ENCODE measurements around the gene GDF15. TPM values are rescaled to one million over a fixed set of nuclear protein-coding genes. Genes with fewer than 3 reads are reported as not detected.

GDF15 gene, protein sequence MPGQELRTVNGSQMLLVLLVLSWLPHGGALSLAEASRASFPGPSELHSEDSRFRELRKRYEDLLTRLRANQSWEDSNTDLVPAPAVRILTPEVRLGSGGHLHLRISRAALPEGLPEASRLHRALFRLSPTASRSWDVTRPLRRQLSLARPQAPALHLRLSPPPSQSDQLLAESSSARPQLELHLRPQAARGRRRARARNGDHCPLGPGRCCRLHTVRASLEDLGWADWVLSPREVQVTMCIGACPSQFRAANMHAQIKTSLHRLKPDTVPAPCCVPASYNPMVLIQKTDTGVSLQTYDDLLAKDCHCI
- total RNA-seq (2012; rRNA removed), result 11.1 and 73.8 TPM in 2 replicates

- H3K27me3 ChIP-seq (ENCODE audit: control insufficient read depth, insufficient read depth, low read length), result no peaks in the 10 kb centered on the region
- H3K9me3 ChIP-seq (replicated peaks; ENCODE audit: low read length), result no peaks in the 10 kb centered on the region
- peaks cover 22% of the 10 kb centered on the region for H3K4me1 ChIP-seq (ENCODE audit: control insufficient read depth, insufficient read depth, low read length)
- H3K4me2 ChIP-seq (ENCODE audit: low read length), result peak within 1 kb of the TSS; percentile 85
- H3K9ac ChIP-seq (ENCODE audit: low read depth, low read length), result peak within 1 kb of the TSS; percentile 77
- peak within 1 kb of the TSS; percentile 79 for H3K4me3 ChIP-seq (ENCODE audit: low read length)
- H3K36me3 ChIP-seq (ENCODE audit: insufficient read depth, low read length), result peaks cover 16% of the 10 kb centered on the region
Observed at GRCh38 chr19:18385675-18386542, at the start of gene GDF15. GDF15 (plus strand) TSS chr19:18386158; CDS start chr19:18386190, 32 bp downstream.

GRCh38 chr19:18338541-18338940, 47.4 kb upstream of the GDF15 start:
- H3K27me3 ChIP-seq (ENCODE audit: control insufficient read depth, insufficient read depth, low read length), result peaks cover 9% of the 10 kb centered on the region
- H3K4me3 ChIP-seq (ENCODE audit: low read length), result no peak overlapping the region
- no peaks in the 10 kb centered on the region for H3K9me3 ChIP-seq (replicated peaks; ENCODE audit: low read length)
- H3K36me3 ChIP-seq (ENCODE audit: insufficient read depth, low read length), result no peaks in the 10 kb centered on the region
- peaks cover 16% of the 10 kb centered on the region for H3K4me1 ChIP-seq (ENCODE audit: control insufficient read depth, insufficient read depth, low read length)
- no peak overlapping the region for H3K4me2 ChIP-seq (ENCODE audit: low read length)
- no peak overlapping the region for H3K9ac ChIP-seq (ENCODE audit: low read depth, low read length)

GRCh38 chr19:18339723-18340122, 46.2 kb upstream of the GDF15 start:
- Histone ChIP-seq H3K36me3 (ENCODE audit: insufficient read depth, low read length) (no peaks in the 10 kb centered on the region), H3K9me3 (replicated peaks; ENCODE audit: low read length) (no peaks in the 10 kb centered on the region), H3K4me1 (ENCODE audit: control insufficient read depth, insufficient read depth, low read length) (peaks cover 16% of the 10 kb centered on the region), H3K4me3 (ENCODE audit: low read length) (no peak overlapping the region), H3K4me2 (ENCODE audit: low read length) (peak overlapping the region; percentile 90), H3K27me3 (ENCODE audit: control insufficient read depth, insufficient read depth, low read length) (peaks cover 9% of the 10 kb centered on the region), H3K9ac (ENCODE audit: low read depth, low read length) (no peak overlapping the region)

GRCh38 chr19:18340190-18340989, 45.6 kb upstream of the GDF15 start, which contains the start of gene PGPEP1:
PGPEP1 (plus strand) TSS chr19:18340598; CDS start chr19:18340682, 84 bp downstream.
- Histone ChIP-seq H3K4me1 (ENCODE audit: control insufficient read depth, insufficient read depth, low read length) (peaks cover 16% of the 10 kb centered on the region), H3K9me3 (replicated peaks; ENCODE audit: low read length) (no peaks in the 10 kb centered on the region), H3K4me3 (ENCODE audit: low read length) (peak within 1 kb of the TSS; percentile 94), H3K9ac (ENCODE audit: low read depth, low read length) (peak within 1 kb of the TSS; percentile 72), H3K36me3 (ENCODE audit: insufficient read depth, low read length) (no peaks in the 10 kb centered on the region), H3K4me2 (ENCODE audit: low read length) (peak within 1 kb of the TSS; percentile 90), H3K27me3 (ENCODE audit: control insufficient read depth, insufficient read depth, low read length) (peaks cover 9% of the 10 kb centered on the region)

DNA sequence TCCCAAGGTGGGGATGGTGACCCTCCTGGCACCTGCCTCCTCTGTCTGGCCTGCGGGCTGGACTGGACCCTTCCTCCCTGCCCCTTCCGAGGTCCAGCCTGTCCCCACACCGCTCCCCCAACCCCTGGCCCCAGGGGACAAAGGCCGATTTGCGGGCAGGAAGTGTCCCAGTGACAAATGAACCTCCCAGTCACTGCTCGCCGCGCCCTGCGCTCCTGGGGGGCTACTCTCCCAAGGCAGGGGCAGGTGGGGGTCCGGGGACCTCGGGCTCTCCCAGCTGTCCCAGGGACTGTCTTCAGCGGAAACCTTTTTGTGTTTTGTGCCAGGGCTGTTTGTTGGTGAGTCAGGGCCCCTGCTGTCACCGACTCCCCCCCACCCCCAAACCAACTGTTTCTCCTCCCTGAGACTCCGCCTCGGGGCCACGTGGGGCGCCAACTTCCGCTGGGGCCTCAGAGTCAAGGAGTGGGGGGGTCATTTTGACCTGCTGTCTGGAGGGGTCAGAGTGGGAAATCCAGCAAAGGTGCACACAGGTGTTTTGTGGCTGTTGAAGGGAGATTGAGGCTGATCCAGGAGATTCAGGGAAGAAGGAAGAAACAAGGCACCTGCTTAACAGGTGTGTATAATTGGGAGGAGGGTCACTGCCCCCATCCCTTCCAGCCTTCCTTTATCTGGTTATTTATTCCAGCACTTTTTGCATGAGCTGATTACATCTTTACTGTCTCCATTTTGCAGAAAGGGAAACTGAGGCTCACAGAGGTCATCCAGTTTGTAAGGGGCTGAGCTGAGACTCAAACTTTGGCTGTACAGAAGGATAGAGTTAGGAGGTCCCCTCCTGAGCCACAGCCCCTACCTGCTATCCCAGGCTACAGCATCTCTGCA, 44.7 kb upstream of the GDF15 start:
- no peaks in the 10 kb centered on the region for H3K36me3 ChIP-seq (ENCODE audit: insufficient read depth, low read length)
- H3K27me3 ChIP-seq (ENCODE audit: control insufficient read depth, insufficient read depth, low read length), result peaks cover 9% of the 10 kb centered on the region
- H3K4me2 ChIP-seq (ENCODE audit: low read length), result peak overlapping the region; percentile 90
- H3K9ac ChIP-seq (ENCODE audit: low read depth, low read length), result peak overlapping the region; percentile 72
- H3K4me3 ChIP-seq (ENCODE audit: low read length), result peak overlapping the region; percentile 94
- no peaks in the 10 kb centered on the region for H3K9me3 ChIP-seq (replicated peaks; ENCODE audit: low read length)
- H3K4me1 ChIP-seq (ENCODE audit: control insufficient read depth, insufficient read depth, low read length), result peaks cover 16% of the 10 kb centered on the region

DNA sequence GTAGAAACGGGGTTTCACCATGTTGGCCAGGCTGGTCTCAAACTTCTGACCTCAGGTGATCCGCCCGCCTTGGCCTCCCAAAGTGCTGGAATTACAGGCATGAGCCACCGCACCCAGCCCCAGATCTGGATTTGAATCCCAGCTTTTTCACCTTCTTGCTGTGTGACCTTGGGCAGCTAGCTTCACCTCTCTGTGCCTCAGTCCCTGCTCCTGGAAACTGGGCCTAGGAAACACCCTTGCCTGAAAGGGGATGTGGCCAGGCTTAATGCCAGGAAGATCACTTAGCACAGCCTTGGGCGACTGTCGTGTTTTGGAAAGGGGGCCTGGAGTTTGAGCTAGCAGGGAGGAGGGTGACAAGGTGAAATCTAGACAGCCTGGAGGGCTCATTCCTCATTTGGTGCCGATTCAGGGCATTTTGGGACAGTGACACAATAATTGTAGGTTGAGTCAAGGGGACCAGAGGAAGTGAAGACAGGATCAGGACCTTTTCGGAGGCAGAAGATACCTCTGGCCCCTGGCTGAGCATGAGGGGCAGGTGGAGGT, 43.8 kb upstream of the GDF15 start:
- no peak overlapping the region for H3K4me3 ChIP-seq (ENCODE audit: low read length)
- peaks cover 9% of the 10 kb centered on the region for H3K27me3 ChIP-seq (ENCODE audit: control insufficient read depth, insufficient read depth, low read length)
- H3K4me2 ChIP-seq (ENCODE audit: low read length), result no peak overlapping the region
- H3K9me3 ChIP-seq (replicated peaks; ENCODE audit: low read length), result no peaks in the 10 kb centered on the region
- H3K36me3 ChIP-seq (ENCODE audit: insufficient read depth, low read length), result no peaks in the 10 kb centered on the region
- H3K9ac ChIP-seq (ENCODE audit: low read depth, low read length), result no peak overlapping the region
- peaks cover 16% of the 10 kb centered on the region for H3K4me1 ChIP-seq (ENCODE audit: control insufficient read depth, insufficient read depth, low read length)

GRCh38 chr19:18344582-18344950, 41.4 kb upstream of the GDF15 start:
- Histone ChIP-seq H3K9me3 (replicated peaks; ENCODE audit: low read length) (no peaks in the 10 kb centered on the region), H3K36me3 (ENCODE audit: insufficient read depth, low read length) (no peaks in the 10 kb centered on the region), H3K27me3 (ENCODE audit: control insufficient read depth, insufficient read depth, low read length) (no peaks in the 10 kb centered on the region), H3K4me1 (ENCODE audit: control insufficient read depth, insufficient read depth, low read length) (peaks cover 16% of the 10 kb centered on the region), H3K4me2 (ENCODE audit: low read length) (no peak overlapping the region), H3K9ac (ENCODE audit: low read depth, low read length) (no peak overlapping the region), H3K4me3 (ENCODE audit: low read length) (no peak overlapping the region)

GRCh38 chr19:18345296-18345695, 40.7 kb upstream of the GDF15 start:
- H3K4me2 ChIP-seq (ENCODE audit: low read length), result no peak overlapping the region
- no peaks in the 10 kb centered on the region for H3K36me3 ChIP-seq (ENCODE audit: insufficient read depth, low read length)
- H3K9ac ChIP-seq (ENCODE audit: low read depth, low read length), result no peak overlapping the region
- no peaks in the 10 kb centered on the region for H3K9me3 ChIP-seq (replicated peaks; ENCODE audit: low read length)
- H3K4me3 ChIP-seq (ENCODE audit: low read length), result no peak overlapping the region
- peaks cover 9% of the 10 kb centered on the region for H3K4me1 ChIP-seq (ENCODE audit: control insufficient read depth, insufficient read depth, low read length)
- H3K27me3 ChIP-seq (ENCODE audit: control insufficient read depth, insufficient read depth, low read length), result no peaks in the 10 kb centered on the region

DNA sequence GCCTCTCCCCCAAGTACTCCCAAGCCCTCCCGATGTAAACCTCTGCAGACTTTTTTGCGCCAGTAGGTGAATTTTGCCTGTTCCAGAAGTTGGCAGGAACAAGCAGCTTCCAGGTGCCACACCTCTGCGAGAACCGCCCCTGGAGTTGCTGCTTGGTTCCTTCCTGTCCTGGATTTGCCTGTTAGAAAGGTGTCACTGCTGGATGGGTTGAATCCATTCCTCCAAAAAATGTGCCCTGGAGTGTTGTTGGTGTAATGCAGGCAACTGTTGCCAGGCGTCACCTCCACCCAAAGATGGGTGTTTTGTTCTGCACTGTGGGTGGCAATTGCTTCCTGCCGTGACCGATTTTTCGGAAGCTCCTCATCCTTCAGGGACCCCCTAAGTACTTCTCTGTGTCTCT, 39.9 kb upstream of the GDF15 start:
- no peaks in the 10 kb centered on the region for H3K27me3 ChIP-seq (ENCODE audit: control insufficient read depth, insufficient read depth, low read length)
- no peak overlapping the region for H3K4me2 ChIP-seq (ENCODE audit: low read length)
- H3K9me3 ChIP-seq (replicated peaks; ENCODE audit: low read length), result no peaks in the 10 kb centered on the region
- H3K9ac ChIP-seq (ENCODE audit: low read depth, low read length), result no peak overlapping the region
- H3K4me1 ChIP-seq (ENCODE audit: control insufficient read depth, insufficient read depth, low read length), result peaks cover 5% of the 10 kb centered on the region
- no peaks in the 10 kb centered on the region for H3K36me3 ChIP-seq (ENCODE audit: insufficient read depth, low read length)
- H3K4me3 ChIP-seq (ENCODE audit: low read length), result no peak overlapping the region

GRCh38 chr19:18348171-18348570, 37.8 kb upstream of the GDF15 start:
- Histone ChIP-seq H3K4me1 (ENCODE audit: control insufficient read depth, insufficient read depth, low read length) (no peaks in the 10 kb centered on the region), H3K4me3 (ENCODE audit: low read length) (no peak overlapping the region), H3K36me3 (ENCODE audit: insufficient read depth, low read length) (no peaks in the 10 kb centered on the region), H3K27me3 (ENCODE audit: control insufficient read depth, insufficient read depth, low read length) (no peaks in the 10 kb centered on the region), H3K9ac (ENCODE audit: low read depth, low read length) (no peak overlapping the region), H3K9me3 (replicated peaks; ENCODE audit: low read length) (no peaks in the 10 kb centered on the region), H3K4me2 (ENCODE audit: low read length) (no peak overlapping the region)
